ENCODE data around the gene TAF15.

The TAF15 gene

DNA sequence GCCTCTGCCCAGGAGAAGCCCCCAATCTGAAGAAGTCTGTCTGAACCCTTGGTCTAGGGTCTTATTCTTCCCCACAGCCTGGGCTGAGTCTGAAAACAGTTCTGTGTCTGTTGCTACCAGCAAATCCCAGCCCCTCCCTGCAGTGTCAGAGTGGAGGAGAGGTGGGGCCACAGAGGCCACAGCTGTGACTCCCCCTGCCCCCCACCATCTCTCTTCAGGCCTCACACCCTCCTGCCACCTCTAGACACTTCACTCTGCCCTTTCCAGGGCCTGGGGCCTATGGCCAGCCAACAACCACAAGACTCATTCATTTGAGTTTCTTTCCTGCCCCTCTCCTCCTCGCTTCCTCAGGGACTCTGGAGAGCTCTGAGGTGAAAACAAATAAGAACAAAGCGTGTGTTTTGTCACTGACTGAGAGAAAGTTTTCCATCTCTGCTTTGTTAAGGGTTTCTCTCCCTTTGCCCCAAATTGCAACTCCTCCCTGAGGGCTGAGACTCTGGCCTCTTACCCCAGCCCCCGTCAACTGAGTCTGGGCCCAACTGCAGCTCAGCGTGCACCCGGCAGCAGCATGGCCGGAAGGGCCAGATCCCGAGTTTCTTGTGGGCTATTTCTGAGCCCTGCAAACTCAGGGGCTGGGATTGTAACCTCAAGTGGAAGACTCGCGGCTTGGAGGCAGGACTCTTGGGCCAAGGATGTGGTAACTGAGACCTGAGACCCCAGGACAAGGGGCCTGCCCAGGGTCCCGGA lies 35.4 kb upstream of the TAF15 start:
- no peak for DNase-seq (ENCODE audit: low read depth)
- TF ChIP-seq, protein P1, sequence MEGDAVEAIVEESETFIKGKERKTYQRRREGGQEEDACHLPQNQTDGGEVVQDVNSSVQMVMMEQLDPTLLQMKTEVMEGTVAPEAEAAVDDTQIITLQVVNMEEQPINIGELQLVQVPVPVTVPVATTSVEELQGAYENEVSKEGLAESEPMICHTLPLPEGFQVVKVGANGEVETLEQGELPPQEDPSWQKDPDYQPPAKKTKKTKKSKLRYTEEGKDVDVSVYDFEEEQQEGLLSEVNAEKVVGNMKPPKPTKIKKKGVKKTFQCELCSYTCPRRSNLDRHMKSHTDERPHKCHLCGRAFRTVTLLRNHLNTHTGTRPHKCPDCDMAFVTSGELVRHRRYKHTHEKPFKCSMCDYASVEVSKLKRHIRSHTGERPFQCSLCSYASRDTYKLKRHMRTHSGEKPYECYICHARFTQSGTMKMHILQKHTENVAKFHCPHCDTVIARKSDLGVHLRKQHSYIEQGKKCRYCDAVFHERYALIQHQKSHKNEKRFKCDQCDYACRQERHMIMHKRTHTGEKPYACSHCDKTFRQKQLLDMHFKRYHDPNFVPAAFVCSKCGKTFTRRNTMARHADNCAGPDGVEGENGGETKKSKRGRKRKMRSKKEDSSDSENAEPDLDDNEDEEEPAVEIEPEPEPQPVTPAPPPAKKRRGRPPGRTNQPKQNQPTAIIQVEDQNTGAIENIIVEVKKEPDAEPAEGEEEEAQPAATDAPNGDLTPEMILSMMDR (IDR thresholded peaks at IDR 0.05; ENCODE audit: low read length, missing control alignments) = no peak

DNA sequence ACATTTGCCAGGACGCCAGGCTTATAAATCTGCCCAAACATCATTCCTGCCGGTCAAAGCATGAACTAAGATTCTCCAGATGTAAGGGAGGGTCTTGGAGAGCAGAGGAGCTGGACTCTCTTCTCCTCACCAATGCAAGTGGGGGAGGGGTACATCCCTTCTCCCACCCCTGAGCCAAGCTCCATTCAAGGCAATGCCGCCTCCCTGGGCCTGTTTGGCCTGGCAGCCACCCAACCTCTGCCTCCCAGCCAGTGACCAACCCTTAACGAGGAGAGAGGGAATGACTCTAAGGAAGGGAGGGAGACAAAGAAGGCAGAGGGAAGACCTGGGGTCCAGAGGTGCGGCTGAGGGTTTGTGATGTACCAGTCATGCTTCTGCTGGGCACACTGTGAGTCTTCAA lies 34.8 kb upstream of the TAF15 start:
- DNase-seq (ENCODE audit: low read depth) = peak; percentile 44
- TF ChIP-seq, protein P1 (IDR thresholded peaks at IDR 0.05; ENCODE audit: low read length, missing control alignments) = no peak
- no peak overlapping the region for H3K4me3 ChIP-seq (replicated peaks; ENCODE audit: low read depth, low read length)

More for the DNA sequence above, 35.4 kb upstream of the TAF15 start:
- no peak overlapping the region for H3K4me3 ChIP-seq (replicated peaks; ENCODE audit: low read depth, low read length)

DNA sequence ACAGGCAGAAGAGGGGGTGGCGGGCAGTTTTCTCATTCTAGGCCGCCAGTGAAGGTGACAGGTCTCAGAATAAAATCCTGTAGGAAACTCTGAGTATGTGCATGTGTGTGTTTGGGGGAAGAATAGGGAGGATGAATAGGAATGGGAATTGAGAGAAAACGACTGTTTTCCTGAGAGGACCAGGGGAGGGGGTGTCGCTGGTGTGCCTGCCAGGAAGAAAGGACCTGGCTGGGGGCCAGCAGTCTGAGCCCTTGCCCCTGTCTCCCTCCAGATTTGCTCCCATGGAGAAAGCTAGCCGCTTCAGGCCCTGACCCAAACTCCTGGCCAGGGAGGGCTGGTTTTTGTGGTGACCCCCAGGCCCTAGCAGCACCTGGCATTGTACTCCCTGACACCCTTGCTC lies 34.2 kb upstream of the TAF15 start:
- no peak for DNase-seq (ENCODE audit: low read depth)
- TF ChIP-seq, protein P1 (IDR thresholded peaks at IDR 0.05; ENCODE audit: low read length, missing control alignments) = no peak
- no peak overlapping the region for H3K4me3 ChIP-seq (replicated peaks; ENCODE audit: low read depth, low read length)

DNA sequence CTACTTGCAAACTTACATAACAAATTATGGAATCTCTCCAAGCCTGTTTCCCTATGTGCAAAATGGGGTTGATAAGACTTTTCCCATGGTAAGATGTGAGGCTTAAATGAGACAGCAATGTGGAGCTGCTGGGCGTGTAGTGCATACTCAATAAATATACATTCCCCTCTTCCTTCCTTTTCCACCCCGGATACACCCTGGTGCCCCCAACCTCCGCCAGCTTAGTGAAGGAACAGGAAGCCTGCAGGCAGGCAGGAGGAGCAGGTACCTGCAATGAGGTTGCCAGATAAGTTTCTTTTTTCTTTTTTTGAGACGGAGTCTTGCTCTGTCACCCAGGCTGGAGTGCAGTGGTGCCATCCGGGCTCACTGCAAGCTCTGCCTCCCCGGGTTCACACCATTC lies 33.7 kb upstream of the TAF15 start:
- TF ChIP-seq, protein P1 (IDR thresholded peaks at IDR 0.05; ENCODE audit: low read length, missing control alignments) = no peak
- no peak for DNase-seq (ENCODE audit: low read depth)
- no peak overlapping the region for H3K4me3 ChIP-seq (replicated peaks; ENCODE audit: low read depth, low read length)

DNA sequence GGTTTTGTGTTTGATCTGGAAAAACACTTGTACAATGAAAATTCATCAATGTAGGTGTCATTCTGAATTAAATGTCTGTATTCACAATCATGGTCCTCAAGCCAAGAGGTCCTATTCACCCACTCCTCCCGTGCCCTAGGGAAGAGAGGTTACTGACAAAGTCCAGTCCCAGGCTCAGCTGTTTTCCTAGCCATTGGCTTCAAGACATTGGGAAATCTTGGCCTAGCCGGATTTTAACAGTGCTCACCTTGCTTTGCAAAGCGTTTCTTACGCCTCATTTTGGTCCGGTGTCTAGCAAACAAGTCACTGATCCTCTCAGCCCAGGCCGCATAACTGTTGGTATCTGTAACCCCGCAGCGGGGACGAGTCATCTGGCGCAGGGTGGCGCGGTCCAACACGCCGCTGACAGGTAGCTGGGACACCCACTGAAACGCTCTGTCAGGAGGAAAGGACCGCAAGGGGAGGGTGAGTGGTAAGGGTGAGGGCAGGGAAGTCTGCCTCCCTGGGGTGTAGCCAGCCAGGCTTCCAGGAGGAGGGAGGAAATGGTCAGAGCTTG lies 30.6 kb upstream of the TAF15 start:
- H3K4me3 ChIP-seq (replicated peaks; ENCODE audit: low read depth, low read length) = no peak overlapping the region
- TF ChIP-seq, protein P1 (IDR thresholded peaks at IDR 0.05; ENCODE audit: low read length, missing control alignments) = no peak
- DNase-seq (ENCODE audit: low read depth) = no peak

DNA sequence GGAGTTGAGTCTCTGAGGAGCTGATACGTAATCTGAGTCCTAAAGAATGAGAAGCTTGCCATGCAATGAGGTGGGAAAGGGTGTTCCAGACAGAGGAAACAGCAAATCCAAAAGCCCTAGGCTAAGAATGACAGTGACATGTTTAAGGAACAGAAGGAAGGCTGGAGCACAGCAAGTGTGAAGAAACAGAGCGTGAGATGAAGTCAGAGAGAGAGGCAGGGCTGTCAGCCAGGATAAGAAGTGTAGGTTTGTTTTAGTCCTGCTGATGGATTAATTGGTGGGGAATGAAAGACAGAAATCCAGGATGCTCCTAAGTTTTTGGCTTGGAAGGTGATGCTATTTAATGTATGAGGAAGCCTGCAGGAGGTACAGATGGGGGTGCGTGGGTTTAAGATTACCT lies 28.3 kb upstream of the TAF15 start:
- TF ChIP-seq, protein P1 (IDR thresholded peaks at IDR 0.05; ENCODE audit: low read length, missing control alignments) = no peak
- no peak overlapping the region for H3K4me3 ChIP-seq (replicated peaks; ENCODE audit: low read depth, low read length)
- no peak for DNase-seq (ENCODE audit: low read depth)

DNA sequence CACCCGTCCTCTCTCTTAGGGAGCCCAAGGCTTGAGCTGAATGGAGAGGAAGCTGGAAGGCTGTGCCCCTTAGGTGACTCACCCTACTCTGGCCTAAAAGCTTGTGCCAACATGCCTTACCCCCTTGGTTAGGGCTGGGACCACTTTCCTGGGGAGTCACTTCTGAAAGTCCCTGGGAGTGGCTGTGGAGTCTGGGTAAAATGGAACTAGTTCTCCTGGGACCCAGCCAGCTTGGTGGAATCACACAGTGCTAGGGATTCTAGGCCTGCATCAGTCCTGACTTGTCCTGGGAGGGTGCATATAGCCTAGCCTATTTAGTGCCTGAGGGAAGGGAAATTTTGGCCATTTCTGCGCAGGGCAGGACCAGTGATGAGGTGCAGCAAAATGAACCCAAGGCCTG lies 24.4 kb upstream of the TAF15 start:
- no peak overlapping the region for H3K4me3 ChIP-seq (replicated peaks; ENCODE audit: low read depth, low read length)
- TF ChIP-seq, protein P1 (IDR thresholded peaks at IDR 0.05; ENCODE audit: low read length, missing control alignments) = no peak
- no peak for DNase-seq (ENCODE audit: low read depth)
